HG03025 (cell line): ENCODE measurements around the gene MSH2.

Experiments
- ATAC-seq: cut with Tn5 transposase; IDR thresholded peaks from one replicate; pipeline ENCODE4 v1.9.1; 2021; ENCODE audit warnings: mild to moderate bottlenecking, moderate library complexity; ENCODE audit not compliant: unreplicated experiment, low FRiP score

MSH2 gene

DNA sequence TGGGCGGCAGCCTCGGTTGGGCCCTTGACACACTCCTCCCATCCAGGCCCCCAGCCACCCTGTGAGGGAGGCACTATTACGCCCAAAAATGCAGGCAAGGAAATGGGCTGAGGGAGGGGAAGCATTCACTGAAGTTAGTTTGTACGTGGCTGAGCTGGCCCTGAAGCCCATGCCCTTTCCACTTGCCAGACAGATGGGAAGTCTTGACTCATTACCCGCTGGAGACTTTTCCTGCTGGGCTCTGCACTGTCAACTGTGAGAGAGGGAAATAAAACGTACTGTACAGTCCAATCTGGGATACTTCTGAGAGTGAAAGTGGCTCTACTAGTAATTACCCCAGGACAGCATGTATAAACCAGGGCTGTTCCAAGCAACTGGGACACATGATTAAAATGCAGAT, 125.9 kb downstream of the MSH2 start:
- no peak for ATAC-seq

DNA sequence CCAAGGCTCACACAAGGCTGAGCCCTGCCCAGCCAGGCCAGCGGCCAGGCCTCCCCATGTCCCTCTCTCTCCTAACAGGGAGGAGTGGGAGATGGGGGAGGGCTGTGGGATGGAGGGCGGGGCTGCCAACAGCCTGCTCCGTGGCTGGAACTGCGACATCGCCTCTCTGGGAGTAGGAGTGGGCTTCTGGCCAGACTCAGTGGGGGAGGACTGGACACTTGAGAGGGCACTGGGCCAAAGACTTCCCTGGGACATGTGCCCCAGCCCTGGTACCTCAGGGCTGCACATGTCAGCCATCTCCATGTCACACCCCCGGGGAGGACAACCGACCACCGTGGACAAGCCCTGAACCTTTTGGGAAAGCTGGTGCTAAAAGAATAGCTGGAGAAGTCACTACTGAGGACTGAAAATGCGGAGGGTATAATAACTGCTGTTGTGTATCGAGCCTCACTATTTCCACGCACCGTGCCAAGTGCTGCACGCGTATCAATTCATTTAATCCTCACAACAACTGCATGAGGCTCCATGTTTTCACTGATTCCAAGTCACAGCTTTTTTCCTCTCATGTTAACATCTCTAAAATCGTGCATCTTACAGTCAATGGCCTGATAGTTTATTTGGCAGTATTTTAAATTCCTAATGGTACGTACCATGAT, 127.3 kb downstream of the MSH2 start:
- no peak for ATAC-seq

DNA sequence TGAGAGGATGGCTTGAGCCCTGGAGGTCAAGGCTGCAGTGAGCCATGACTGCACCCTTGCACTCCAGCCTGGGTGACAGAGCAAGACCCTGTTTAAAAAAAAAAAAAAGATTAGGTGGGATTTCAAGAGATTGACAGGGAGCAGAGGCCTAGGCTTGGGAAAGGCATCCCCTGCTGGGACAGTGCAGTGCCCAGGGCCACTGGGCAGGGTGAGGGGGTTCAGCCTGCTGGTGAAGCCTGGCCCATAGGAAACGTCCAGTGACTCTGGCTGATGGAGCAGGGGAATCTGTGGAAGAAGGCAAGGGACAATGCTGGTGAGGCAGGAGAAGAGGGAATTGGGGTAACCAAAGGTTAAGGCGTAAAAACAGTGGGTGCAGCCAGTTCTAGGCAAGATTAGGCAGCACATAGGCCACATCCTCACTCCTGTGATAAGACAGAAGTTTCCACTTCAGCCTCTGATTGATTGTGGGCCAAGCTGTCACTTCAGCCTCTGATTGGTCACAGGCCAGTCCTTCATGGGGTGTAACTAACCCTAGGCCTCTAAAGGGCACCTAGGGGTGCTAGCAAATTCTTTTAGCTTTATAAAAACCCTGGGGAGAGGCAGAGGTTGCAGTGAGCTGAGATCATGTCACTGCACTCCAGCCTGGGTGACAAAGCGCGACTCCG, 128.6 kb downstream of the MSH2 start:
- no peak for ATAC-seq
